Thyroid gland (tissue), 4 donors: Measurements from ENCODE around the gene CFAP161. TPM values are rescaled to one million over a fixed set of nuclear protein-coding genes. Genes with fewer than 3 reads are reported as not detected.
A peak's percentile ranks its signal among the peaks of the same experiment; 100 is the strongest.

Source experiments
- DNase-seq, 2 donors: peaks; one replicate each; pipeline ENCODE4 v3.0.0-alpha.2; 2019
- H3K27ac ChIP-seq, 3 donors: fragments of 200-600 bp; sonication (generic); 1 replicate in 2 of 3; 2 replicates in 1 of 3; pipeline ENCODE4 v1.5.1; 2016 to 2019; ENCODE audit warnings: mild to moderate bottlenecking in 1 of 3, moderate library complexity in 1 of 3
- H3K27me3 ChIP-seq: fragments of 200-600 bp; sonication (generic); one replicate; pipeline ENCODE4 v1.5.1; 2019
- H3K36me3 ChIP-seq, 2 donors: fragments of 200-600 bp; sonication (generic); one replicate each; pipeline ENCODE4 v1.5.1; 2016 to 2019
- H3K4me1 ChIP-seq, 2 donors: fragments of 200-600 bp; sonication (generic); one replicate each; pipeline ENCODE4 v1.5.1; 2017 to 2019
- H3K4me3 ChIP-seq, 3 donors: fragments of 200-600 bp; sonication (generic); replicated peaks in 1 of 3; 1 replicate in 2 of 3; 2 replicates in 1 of 3; pipeline ENCODE4 v1.5.1; 2016; ENCODE audit warnings: mild to moderate bottlenecking in 1 of 3
- H3K9me3 ChIP-seq: fragments of 200-600 bp; sonication (generic); one replicate; pipeline ENCODE4 v1.5.1; 2017
- CTCF ChIP-seq, 6 experiments: fragments of 200-600 bp in 3 of 6; fragments of 450-650 bp in 3 of 6; sonication (generic) in 3 of 6; IDR thresholded peaks; one replicate each; pipeline ENCODE4 v1.5.1; 2016 to 2019; ENCODE audit warnings: antibody characterized with exemption in 6 of 6, mild to moderate bottlenecking in 2 of 6, inconsistent platforms in 1 of 6, moderate library complexity in 1 of 6
- POLR2A ChIP-seq, 2 donors: fragments of 450-650 bp; IDR thresholded peaks; one replicate each; pipeline ENCODE4 v1.6.1; 2017; ENCODE audit warnings: antibody characterized with exemption in 2 of 2, mild to moderate bottlenecking in 2 of 2, moderate library complexity in 1 of 2
- WGBS, 2 donors: methylation state at CpG; one replicate each; pipeline ENCODE4 v1.1.5; 2017; 5-methylcytosine and 5-hydroxymethylcytosine counted together
- intact Hi-C: fragments of 100-400 bp; cut with DNase I; formaldehyde crosslinking; loops from one replicate; pipeline ENCODE4 v1.15.1; 2023
- total RNA-seq, 4 donors: library from RNA; depleted of rRNA; stranded (reverse); fragments of >200 nt; gene quantifications; one replicate each; pipeline ENCODE4 v1.2.3, GENCODE V29; 2016

The CFAP161 gene
- total RNA-seq, 4 donors from 2014 or later = 0.56 to 0.81 (median 0.78) TPM; not detected in 1

GRCh38 chr15:81107889-81108288, 26.2 kb upstream of the CFAP161 start:
- Histone ChIP-seq H3K4me1 (no peaks in the 10 kb centered on the region), H3K9me3 (peaks cover 3% of the 10 kb centered on the region), H3K36me3 (no peaks in the 10 kb centered on the region), H3K27ac (no peak overlapping the region), H3K4me3 (no peak overlapping the region), H3K27me3 (no peaks in the 10 kb centered on the region)
- no peak for TF ChIP-seq CTCF (IDR thresholded peaks at IDR 0.05)
- no peak for TF ChIP-seq POLR2A (IDR thresholded peaks at IDR 0.05)
- no peak for DNase-seq
- intact Hi-C loops = loop anchor here (5.0 to 10.0 kb wide), 3 partner anchors 44 to 297 kb away; no protein-coding TSS in a partner anchor
- WGBS, 2 donors = 88 to 91% methylated on average over 4 of the region's 4 CpGs

- Histone ChIP-seq H3K36me3 (no peaks in the 10 kb centered on the region), H3K27ac (no peak overlapping the region), H3K4me3 (no peak overlapping the region), H3K9me3 (peaks cover 3% of the 10 kb centered on the region), H3K4me1 (no peaks in the 10 kb centered on the region), H3K27me3 (no peaks in the 10 kb centered on the region)
- DNase-seq = no peak
- intact Hi-C loops = loop anchor here (5.0 to 10.0 kb wide), 3 partner anchors 44 to 296 kb away; no protein-coding TSS in a partner anchor
- WGBS, 2 donors = 19 to 48% methylated on average over 1 of the region's 1 CpG
- TF ChIP-seq POLR2A (IDR thresholded peaks at IDR 0.05) = no peak
- peak in 1 of 6 experiments; percentile 36 for TF ChIP-seq CTCF (IDR thresholded peaks at IDR 0.05)
Measured at GRCh38 chr15:81108427-81108826, 25.6 kb upstream of the CFAP161 start.

- TF ChIP-seq CTCF (IDR thresholded peaks at IDR 0.05) = no peak
- no peak for TF ChIP-seq POLR2A (IDR thresholded peaks at IDR 0.05)
- Histone ChIP-seq H3K36me3 (no peaks in the 10 kb centered on the region), H3K4me3 (no peak overlapping the region), H3K4me1 (no peaks in the 10 kb centered on the region), H3K27me3 (no peaks in the 10 kb centered on the region), H3K9me3 (peaks cover 3% of the 10 kb centered on the region), H3K27ac (no peak overlapping the region)
- no peak for DNase-seq
- WGBS, 2 donors = 72 to 82% methylated on average over 4 of the region's 4 CpGs
- intact Hi-C loops = no loop called here
Measured at GRCh38 chr15:81111018-81111417, 23.1 kb upstream of the CFAP161 start.

- intact Hi-C loops = no loop called here
- WGBS, 2 donors = 73 to 79% methylated on average over 6 of the region's 6 CpGs
- peaks cover 3% of the 10 kb centered on the region for H3K9me3 ChIP-seq
- H3K36me3 ChIP-seq = no peaks in the 10 kb centered on the region
- H3K27me3 ChIP-seq = no peaks in the 10 kb centered on the region
- no peak overlapping the region for H3K4me3 ChIP-seq
- H3K27ac ChIP-seq = no peak overlapping the region
- no peak for DNase-seq
- TF ChIP-seq CTCF (IDR thresholded peaks at IDR 0.05) = no peak
- H3K4me1 ChIP-seq = no peaks in the 10 kb centered on the region
Measured at GRCh38 chr15:81111510-81112470, 22.3 kb upstream of the CFAP161 start.

GRCh38 chr15:81113204-81113657, 20.8 kb upstream of the CFAP161 start:
- Histone ChIP-seq H3K4me3 (no peak overlapping the region), H3K4me1 (peaks cover 0 to under 1% of the 10 kb centered on the region in 2 donors), H3K27me3 (peaks cover 2% of the 10 kb centered on the region), H3K27ac (no peak overlapping the region), H3K9me3 (peaks cover 3% of the 10 kb centered on the region), H3K36me3 (no peaks in the 10 kb centered on the region)
- TF ChIP-seq CTCF (IDR thresholded peaks at IDR 0.05) (no peak), POLR2A (IDR thresholded peaks at IDR 0.05) (no peak)
- no peak for DNase-seq
- intact Hi-C loops = no loop called here
- WGBS, 2 donors = 63% methylated on average over 3 of the region's 3 CpGs
